D721Med (cell line): ENCODE data around the gene INSRR.

Experiments
- DNase-seq: peaks from one replicate; pipeline ENCODE4 v3.0.0; 2011; ENCODE audit warnings: low spot score; ENCODE audit not compliant: insufficient read length
- FAIRE-seq: peaks from 2 replicates; lab custom pipeline; 2011; peaks lifted over from hg19 to GRCh38; lab: Jason Lieb, UNC
- TF ChIP-seq, protein P1 (sequence below): IDR thresholded peaks from 2 replicates; pipeline ENCODE4 v1.5.1; 2012; ENCODE audit warnings: mild to moderate bottlenecking, control low read depth; ENCODE audit not compliant: insufficient read depth; ENCODE audit errors: missing control alignments

Gene INSRR

DNA sequence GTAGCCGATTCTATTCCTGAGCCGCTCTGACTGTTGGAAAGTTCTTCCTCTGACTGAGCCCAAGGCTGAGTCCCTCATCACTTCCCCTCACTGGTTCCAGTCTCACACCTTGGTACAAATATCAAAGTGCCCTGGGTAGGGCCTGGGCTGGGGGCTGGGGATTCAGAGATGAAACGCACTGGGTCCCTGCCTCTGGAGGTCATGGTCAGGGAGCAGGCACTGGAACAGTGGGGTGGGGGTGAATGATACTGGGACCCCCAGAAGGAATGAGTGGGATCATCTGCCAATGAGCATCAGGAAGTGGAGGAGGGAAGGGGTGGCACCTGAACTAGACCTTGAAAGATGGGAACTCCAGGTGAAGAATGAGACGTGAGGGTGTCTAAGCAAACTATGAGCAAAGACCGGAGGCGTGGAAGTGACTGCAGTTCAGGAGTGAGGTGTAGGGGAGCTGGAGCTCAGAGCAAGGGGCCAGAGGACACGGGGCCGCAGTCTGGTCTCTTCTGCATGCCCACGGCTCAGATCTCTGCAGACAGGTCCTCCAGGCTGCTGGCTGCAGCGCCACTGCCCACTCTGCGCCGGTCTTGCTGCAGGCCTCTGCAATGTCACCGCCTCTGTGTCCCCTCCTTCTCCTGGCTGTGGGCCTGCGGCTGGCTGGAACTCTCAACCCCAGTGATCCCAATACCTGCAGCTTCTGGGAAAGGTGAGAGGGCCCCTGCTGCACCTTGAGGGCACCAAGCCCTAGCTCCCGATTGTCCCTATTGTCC lies 44.6 kb upstream of the INSRR start:
- DNase-seq, result no peak
- TF ChIP-seq, protein P1, sequence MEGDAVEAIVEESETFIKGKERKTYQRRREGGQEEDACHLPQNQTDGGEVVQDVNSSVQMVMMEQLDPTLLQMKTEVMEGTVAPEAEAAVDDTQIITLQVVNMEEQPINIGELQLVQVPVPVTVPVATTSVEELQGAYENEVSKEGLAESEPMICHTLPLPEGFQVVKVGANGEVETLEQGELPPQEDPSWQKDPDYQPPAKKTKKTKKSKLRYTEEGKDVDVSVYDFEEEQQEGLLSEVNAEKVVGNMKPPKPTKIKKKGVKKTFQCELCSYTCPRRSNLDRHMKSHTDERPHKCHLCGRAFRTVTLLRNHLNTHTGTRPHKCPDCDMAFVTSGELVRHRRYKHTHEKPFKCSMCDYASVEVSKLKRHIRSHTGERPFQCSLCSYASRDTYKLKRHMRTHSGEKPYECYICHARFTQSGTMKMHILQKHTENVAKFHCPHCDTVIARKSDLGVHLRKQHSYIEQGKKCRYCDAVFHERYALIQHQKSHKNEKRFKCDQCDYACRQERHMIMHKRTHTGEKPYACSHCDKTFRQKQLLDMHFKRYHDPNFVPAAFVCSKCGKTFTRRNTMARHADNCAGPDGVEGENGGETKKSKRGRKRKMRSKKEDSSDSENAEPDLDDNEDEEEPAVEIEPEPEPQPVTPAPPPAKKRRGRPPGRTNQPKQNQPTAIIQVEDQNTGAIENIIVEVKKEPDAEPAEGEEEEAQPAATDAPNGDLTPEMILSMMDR, result no peak
- FAIRE-seq, result no peak

DNA sequence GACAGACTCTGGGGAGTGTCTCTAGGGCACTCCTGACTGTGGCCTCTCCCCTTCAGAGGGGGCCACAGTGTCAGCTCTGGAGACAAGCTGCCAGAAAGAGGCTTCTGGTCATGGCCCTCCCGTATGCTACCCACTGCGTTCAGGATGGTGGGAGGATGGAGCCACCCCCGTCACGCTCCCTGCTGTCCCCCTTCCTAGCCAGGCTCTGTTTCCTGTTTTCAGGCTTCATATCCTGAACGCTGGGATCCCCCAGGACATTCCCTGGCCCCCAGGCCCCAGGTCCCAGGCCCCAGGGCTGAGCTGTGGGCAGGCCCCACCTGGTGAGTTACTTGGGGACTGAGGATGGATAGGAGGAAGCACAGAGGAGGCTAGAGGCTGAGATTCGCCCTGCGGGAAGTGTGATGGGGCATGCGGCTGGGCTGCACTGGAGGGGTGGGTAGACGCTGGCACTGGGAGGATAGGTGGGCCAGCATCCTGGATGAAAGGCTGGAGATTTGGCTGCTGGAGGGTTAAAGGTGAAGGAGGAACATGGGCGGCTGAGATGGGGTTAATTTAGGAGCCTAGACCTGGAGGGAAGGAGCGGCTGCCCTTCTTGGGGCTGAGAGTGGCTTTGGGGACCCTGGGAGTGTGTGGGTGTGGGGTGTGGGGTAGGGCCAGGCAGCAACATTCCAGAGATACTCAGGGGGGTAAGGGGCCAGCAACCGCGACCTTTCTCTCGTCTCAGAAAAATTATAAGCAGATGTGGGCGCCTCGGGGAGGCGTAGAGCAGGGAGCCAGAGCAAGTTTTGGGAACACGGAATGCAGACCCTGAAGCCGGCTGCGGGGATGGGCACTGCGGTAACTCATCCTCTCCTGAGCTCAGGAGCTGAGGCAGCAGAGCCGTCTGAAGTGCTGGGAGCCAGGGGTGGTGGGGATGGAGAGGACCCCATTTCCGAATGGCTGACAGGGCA lies 43.3 kb upstream of the INSRR start:
- FAIRE-seq (no peak), DNase-seq (no peak)
- TF ChIP-seq, protein P1, result no peak

DNA sequence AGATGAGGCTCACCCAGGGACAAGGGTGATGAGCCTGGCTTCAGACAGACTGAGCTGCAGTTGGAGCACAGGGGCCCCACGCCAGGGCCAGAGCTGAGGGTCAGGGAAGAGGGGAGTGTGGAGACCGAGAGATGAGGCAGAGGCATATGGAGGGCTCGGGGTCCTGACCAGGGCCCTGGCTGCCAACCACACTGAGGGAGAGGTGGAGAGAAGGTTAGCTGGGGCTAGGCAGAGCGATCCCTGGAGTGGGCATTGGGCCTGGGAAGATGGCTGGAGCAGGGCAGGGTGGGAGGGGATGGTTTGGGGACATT lies 42.6 kb upstream of the INSRR start:
- TF ChIP-seq, protein P1, result no peak
- DNase-seq (no peak), FAIRE-seq (no peak)

DNA sequence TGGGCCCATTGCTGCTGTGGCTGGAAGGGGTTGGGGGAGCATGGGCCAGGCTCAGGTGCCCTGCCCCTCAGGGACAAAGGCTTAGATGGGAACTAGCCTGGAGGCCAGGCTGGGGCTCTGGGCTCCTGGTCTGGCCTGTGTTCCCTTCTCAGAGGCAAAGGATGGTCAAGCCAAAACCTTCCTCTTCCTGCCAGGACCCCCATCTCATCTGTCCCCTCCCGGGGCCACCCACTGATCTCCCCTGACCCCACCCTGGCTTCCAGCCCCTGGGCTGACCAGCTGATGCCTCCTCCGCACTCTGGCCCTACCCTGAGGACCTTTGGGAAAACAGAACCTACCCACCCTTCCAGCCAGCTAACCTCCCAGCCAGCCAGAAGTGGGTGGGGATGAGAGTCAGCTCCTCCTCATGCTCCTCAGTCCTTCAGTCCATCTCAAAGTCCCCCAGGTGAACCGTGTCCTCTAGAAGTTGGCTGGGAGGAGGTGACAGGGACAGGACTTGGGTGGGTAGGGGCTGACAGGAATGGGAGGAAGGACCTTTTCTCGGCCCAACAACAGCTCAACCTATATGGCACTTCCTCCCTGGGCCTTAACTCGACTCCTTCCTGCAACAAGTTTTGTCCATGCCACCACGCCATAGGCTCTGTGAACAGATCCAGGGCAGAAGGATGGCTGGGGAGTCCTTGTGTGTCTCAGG lies 42.1 kb upstream of the INSRR start:
- DNase-seq, result no peak
- TF ChIP-seq, protein P1, result no peak
- FAIRE-seq, result no peak

DNA sequence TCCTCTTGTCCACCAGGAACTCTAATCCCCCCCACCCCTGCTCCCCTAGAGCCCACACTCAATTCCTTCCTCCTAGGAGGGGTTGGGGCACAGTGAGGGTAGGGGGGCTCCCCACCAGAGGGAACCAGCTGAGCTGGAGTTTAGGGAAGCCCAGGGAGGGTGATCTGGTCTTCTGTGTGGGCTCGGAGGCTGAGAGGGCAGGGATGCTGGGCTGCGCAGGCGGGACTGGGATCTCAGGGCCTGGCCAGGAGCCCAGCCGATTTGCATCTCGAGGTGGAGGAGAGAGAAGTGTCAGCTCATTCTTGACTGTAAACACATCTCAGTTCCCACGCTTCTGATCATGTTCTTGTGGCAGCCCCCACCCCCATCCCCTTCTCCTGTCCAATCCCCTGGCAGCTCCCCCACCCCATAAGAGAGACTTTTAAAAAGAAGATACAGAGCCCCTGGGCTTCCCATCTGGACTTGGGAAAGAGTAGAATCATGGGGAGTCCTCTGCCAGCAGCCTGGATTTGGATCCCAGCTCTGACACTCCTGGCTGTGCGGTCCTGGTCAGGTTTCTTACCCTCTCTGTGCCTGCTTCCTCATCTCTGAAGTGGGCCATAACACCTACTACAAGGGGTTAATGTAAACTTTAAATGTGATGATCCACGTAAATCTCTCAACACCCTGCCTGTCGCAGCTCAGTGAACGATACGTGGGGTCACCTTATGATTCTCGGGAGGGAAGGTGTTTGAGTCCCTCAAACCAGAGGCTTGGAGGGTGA lies 41.2 kb upstream of the INSRR start:
- TF ChIP-seq, protein P1, result no peak
- FAIRE-seq (no peak), DNase-seq (no peak)

DNA sequence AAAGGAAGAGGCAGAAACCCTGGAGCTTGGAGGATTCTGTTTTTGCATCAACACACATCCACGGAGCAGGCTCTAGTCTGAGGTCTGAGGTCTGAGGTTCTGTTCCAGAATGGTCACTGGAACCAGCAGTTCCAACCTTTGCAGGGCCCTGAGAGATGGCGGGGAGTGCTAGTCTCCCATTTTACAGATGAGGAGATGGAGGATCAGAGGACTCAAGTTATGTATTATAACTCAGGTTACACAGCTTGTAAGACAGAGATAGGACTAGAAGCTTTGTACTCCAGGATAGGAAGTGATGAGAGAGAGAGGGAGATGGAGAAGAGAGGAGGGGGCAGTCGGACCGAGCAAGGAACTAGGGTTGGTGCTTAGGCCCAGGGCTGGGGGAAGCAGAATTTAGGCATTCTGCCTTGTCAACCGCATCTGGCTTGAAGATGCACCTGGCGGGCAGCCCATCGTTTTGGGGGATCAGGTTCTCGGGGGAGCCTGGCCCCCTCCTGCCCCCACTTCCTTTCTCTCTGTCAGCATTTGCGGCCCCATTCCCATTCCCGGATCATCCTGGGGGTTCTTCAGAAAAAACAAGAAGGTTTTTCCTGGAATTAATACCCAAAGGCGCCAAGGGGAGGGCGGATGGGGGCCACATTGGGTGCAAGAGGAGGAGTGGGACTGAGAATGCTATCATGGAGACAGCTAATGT lies 40.2 kb upstream of the INSRR start:
- TF ChIP-seq, protein P1, result no peak
- no peak for FAIRE-seq
- DNase-seq, result no peak
